Measurements from ENCODE around the gene APBA2.
"Not testable (repeated sequence)": the region's sequence is repeated elsewhere in the genome, so short reads cannot be mapped to it uniquely, and the experiment has no call there.

The APBA2 gene

DNA sequence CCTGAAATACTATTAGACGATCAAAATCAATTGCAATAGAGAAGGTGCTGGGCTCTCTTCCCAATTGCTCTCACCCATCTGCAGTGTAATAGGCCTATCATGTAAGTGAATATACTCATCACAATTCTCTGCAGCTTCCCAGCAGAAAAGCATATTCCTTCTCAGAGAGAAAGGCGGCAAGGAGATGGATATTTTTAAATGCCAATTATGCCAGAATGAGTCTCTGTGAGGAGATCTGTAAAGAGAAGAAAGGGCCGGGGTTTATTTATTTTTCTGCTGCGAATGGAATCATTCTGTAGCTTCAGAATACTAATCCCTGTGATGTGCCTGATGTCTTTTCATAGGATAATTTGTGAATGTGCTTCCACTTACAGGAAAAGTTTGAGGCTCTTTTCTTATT is 112.0 kb downstream of the APBA2 start:
- DNase-seq (ENCODE audit: low read depth, low spot score): no peak

DNA sequence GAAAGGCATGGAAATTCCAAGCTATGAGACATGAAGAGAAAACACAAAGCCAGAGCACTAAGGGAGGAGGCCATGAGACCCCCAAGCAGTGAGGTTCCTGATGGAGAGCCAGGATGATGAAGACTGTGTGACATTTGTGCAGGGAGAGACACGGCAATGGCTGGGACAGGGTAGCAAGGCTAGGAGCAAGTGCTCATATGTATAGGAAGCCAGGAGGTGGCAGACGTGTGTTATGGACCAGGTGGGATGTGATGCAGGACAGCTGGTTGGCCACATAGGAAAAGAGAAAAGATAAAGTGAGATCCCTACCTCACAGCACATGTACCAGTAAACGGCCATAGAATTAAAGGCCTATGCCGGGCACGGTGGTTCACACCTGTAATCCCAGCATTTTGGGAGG is 112.7 kb downstream of the APBA2 start:
- no peak for DNase-seq (ENCODE audit: low read depth, low spot score)

DNA sequence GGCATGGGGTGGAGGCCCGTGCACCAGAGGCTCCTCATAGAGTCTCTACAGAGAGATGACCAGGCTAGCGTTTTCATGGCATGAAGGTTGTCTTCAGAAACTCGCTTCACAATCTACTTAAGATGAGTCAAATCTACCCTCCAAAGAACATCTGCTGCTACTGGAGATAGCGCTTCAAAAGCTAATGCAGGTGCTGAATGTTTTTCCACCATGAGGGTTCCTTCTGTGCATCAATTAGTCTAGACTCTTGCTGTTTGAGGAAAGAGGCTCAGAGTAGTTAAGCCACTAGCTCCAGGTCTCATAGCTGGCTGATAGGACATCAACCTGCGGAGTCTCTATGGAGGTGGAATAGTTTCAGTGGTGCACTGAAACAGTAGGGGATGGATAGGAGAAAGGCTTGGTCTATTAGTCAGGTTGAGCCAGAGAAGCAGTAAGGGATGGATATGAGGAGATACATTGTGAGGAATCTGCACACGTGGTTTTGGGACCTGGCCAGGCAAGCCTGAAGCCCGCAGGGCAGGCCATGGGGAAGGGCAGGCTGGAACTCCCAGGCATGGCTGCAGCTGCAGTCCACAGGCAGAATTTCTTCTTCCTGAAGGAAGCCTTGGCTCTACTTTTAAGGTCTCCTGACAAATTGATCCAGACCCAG is 117.5 kb downstream of the APBA2 start:
- DNase-seq (ENCODE audit: low read depth, low spot score): no peak

DNA sequence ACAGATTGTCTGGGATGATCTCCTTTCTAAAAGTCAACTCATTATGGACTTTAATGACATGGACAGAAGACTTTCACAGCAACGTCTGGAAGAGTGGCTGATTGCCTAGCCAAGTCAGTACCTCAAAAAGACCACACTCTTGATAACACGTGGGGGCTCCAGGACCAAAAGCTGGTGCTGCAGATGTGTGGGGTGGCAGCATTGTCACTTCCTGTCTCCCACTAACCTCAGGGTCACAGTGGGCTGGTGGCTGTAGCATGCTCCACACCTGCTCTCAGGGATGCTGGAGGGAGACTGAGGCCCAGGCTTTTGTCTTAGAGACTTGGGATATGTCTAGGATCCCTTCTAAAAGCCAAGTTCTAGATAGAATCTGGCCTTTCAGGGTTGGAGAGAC is 118.1 kb downstream of the APBA2 start:
- no peak for DNase-seq (ENCODE audit: low read depth, low spot score)

DNA sequence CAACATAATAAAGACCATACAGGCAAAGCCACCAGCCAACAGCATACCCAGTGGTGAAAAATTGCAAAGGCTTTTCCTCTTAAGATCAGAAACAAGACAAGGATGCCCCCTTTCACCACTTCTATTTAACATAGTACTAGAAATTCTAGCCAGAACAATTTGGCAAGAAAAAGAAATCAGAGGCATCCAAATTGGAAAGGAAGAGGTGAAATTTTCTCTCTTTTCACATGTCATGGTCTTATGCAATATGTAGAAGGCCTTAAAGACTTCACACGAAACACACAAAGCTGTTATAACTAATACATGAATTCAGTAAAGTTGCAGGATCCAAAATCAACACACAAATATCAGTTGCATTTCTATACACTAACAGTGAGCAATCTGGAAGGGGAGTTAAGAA is 120.2 kb downstream of the APBA2 start:
- DNase-seq (ENCODE audit: low read depth, low spot score): no peak

DNA sequence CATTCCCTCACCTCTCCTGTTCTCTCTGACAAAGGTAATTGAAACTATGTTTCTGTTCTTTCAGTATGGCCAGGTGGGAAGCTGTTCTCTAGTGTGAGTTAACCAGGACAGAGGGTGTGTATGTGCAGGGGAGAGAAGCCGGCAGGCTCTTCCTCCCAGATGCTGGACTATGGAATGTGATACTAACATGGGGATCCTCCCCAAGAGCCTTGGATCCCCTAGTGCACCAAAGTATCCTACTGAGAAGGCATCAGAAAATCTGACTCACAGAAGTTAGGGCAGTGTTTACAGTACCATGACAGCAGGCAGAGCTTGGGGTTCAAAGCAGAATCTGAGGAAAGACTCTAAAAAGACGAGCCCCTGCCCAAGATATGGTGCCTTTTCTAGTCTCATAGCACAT is 123.1 kb downstream of the APBA2 start:
- no peak for DNase-seq (ENCODE audit: low read depth, low spot score)

DNA sequence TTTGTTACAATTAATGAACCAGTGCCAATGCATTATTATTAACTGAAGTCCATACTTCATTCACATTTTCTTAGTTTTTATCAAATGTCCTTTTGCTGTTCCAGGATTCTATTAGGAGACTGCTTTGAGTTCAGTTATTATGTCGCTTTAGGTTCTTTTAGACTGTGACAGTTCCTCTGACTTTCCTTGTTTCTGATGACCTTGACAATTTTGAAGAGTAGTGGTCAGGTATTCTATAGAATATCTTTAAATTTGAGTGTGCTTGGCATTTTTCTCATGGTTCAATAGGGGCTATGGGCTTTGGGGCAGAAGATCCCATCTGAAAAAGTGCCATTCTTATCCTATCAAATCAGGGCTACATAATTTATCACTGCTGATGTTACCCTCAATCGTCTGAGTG is 126.3 kb downstream of the APBA2 start:
- DNase-seq (ENCODE audit: low read depth, low spot score): no peak

DNA sequence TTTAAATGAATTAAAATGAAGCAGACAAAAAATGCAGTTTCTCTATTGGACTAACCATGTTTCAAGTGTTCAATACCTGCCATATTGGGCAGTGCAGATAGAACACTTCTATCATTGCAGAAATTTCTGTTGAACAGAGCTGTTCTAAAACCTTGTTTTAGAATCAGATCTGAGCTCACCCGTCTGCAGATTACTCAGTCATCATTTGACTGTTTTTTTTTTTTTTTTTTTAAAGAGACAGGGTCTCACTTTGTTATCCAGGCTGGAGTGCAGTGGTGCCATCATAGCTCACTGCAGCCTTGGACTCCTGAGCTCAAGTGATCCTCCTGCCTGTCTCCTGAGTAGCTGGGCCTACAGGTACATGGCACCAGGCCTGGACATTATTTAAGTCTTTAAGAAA is 128.7 kb downstream of the APBA2 start:
- no peak for DNase-seq (ENCODE audit: low read depth, low spot score)

DNA sequence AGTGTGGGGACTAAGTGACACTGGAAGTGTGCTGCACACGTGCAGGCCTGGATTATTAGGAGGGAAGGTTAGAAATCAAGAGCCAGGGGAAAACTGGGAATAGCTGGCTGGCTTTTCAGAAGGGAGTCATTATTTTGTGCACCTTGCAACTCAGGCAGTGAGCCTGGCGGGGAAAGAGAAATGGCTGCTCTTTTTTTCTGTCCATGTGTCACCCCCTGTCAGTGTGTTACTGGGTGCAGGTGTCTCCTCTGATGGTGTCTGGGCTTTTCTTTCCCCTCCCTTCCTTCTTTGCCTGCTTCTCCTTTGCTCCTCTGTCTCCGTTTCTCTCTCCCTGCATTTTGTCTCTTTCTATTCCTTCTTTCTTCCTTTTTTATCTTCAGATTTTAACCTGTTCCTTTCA is 130.7 kb downstream of the APBA2 start:
- no peak for DNase-seq (ENCODE audit: low read depth, low spot score)

DNA sequence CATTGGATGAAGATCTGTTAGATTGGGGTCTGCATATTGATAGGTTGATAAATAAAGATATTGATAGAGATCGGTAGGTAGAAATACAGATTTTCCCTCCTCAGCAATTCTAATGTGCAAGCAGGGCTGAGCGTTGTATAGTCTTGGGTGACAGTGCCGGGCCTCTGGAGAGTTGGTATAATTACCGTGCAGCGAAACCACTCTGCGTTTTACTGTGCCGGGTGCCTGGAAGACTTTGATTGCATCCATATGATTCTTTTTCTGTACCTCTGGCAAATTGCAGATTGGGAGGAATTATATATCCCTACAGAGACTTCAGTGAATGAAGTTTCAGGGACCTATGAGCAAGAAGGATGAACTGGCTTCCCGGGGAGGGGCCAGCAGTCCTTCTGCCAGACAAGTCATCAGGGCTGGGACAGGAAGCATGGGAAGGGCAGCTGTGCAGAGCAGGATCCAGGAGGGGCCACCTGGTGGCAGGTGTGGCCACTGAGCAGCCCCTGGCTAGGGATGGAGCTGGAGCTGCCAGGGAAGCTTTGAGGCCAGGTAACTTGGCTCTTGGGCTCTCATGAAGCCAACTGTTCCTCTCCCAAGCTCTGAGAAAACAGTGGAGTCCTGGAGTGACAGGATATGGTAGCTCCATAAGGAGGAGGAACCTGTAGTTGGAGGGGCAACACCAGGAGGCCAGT is 132.5 kb downstream of the APBA2 start:
- peak; percentile 48 for DNase-seq (ENCODE audit: low read depth, low spot score)

DNA sequence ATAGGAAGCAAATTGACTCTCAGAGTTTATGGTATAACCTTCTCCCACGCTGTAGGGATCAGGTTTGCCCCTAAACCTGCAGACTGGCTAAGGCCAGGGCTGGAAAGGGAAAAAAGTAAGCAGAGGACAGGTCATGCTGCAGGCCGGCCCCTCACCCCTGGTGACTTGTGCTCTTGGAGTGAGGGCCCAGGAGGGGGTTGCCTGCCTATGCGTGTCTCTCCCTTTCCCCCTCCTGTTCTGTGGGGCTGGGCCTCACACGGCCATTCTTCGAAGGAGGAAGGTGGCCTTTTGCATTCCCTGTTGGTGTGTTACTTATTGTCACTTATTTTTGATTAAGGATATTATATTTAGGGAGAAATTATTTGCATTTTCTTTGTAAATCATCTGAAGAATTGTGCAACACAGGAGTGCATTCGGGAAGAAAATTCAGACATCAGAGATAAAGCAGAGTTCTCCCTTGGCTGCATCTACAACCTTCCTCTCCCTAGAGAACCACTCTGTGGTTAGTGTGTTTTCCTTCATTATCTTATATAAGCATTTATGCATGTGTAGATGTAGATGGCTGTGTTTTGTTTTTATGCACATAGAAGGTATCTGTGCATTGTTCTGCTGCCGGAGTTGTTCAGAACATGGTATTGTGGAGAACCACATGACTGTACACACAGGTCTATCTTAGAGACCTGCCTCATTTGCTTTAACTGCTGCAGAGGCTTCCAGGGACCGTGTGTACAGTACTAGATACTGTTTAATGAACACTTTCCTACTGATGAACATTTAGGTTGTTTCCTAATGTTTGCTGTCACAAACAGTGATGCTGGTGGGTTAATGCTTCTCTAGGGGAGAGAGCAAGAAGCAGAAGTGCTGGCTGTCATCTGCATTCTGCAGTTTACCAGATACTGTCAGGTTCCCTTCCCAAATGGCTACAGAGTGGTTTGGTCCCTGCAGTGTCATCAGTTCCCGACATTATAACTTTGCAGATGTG is 133.5 kb downstream of the APBA2 start:
- DNase-seq (ENCODE audit: low read depth, low spot score): no peak

DNA sequence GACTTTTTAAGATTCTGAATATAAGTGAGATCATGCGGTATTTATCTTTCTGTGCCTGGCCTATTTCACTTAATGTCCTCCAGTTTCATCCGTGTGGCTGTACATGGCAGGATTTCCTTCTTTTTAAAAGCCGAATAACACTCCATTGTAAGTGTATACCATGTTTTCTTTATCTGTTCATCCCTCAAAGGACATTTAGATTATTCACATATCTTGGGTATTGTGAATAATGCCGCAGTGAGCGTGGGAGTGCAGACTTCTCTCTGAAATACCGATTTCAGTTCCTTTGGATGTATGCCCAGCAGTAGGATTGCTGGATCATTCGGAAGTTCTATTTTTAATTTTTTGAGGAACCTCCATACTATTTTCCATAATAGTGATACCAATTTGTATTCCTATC is 136.1 kb downstream of the APBA2 start:
- DNase-seq (ENCODE audit: low read depth, low spot score): no peak

DNA sequence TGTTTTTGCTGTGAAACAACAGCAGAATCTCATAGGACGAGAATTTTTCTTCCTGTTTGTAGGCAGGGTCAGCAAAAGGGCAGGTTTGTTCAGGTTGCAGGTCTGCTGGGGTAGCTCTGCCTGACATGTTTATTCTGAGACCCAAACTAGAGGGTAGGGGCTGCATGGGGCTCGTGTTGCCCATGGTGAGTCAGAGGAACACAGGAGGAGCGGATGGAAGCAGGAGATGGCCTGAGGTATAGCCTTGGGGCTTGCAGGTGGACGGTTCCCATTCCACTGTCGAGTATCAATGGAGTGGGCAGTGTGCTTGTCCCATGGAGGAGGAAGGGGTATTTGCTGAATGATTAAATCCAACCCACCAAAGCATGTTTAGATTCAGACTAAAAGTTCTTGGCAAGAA is 138.9 kb downstream of the APBA2 start:
- DNase-seq (ENCODE audit: low read depth, low spot score): no peak

DNA sequence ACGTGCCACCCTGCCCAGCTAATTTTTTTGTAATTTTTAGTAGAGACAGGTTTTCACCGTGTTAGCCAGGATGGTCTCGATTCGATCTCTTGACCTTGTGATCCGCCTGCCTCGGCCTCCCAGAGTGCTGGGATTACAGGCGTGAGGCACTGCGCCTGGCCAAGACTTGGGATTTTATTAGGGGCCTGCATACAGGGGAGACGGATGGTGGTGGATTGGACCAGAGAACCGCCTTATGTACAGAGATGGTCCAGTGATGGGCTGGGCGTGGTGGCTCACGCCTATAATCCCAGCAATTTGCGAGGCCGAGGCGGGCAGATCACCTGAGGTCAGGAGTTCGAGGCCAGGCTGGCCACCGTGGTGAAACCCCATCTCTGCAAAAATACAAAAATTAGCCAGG is 139.6 kb downstream of the APBA2 start:
- not testable (repeated sequence) for DNase-seq (ENCODE audit: low read depth, low spot score)

DNA sequence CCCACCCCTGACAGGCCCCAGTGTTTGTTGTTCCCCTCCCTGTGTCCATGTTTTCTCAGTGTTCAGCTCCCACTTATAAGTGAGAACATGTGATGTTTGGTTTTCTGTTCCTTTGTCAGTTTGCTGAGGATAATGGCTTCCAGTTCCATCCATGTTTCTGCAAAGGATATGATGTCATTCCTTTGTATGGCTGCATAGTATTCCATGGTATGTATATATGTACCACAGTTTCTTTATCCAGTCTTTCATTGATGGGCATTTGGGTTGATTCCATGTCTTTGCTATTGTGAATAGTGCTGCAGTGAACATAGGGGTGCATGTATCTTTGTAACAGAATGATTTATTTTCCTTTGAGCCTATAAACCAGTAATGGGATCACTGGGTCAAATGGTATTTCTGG is 142.4 kb downstream of the APBA2 start:
- not testable (repeated sequence) for DNase-seq (ENCODE audit: low read depth, low spot score)

DNA sequence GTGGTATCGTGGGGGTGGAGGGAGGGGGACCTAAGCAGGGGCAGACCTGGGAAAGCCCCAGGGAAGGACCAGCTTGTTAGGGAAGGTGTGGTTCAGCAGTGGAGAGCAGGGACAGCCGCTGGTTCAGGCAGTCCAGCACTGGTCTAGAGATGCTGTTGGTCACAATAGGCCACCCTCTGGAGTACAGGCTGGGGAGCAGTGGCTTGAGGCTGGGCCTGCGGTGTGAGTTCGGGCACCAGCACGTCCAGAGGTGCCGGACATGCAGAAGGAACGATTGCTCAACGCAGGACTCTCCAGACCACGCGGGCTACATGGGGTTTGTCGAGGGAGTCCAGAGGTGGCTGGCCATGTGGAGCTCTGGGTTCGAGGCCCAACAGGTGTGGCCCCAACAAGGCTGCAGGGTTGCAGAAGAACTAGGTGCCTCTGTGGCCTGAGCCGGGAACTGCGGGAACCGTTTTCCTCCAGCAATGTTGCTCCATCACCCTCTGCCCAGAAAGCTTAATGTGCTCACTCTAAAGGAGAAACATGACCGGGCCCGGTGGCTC is 143.9 kb downstream of the APBA2 start:
- DNase-seq (ENCODE audit: low read depth, low spot score): no peak

DNA sequence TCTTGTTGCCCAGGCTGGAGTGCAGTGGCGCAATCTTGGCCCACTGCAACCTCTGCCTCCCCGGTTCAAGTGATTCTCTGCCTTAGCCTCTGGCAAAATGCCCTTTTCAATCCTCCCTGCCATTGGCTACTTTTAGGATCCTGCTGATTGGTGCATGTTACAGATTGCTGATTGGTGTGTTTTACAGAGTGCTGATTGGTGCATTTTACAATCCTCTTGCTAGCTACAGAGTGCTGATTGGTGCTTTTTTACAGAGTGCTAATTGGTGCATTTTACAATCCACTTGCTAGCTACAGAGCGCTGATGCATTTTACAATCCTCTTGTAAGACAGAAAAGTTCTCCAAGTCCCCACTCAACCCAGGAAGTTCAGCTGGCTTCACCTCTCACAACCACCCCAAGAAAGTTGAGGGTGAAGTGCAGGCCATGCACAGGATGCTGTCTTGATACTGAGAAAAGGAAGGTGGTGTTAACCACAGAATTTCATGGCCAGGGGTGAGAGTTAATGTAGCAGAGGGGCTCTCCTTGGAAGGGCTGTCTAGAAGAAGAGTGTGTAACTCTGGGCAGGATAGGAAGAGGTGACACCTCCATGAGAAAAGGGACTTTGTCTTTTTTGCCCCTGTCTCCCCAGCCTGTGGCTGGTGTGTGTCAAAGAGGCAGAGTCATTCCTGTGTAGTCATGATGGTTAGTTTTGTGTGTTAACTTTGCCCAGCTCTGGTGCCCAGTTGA is 145.9 kb downstream of the APBA2 start:
- no peak for DNase-seq (ENCODE audit: low read depth, low spot score)

DNA sequence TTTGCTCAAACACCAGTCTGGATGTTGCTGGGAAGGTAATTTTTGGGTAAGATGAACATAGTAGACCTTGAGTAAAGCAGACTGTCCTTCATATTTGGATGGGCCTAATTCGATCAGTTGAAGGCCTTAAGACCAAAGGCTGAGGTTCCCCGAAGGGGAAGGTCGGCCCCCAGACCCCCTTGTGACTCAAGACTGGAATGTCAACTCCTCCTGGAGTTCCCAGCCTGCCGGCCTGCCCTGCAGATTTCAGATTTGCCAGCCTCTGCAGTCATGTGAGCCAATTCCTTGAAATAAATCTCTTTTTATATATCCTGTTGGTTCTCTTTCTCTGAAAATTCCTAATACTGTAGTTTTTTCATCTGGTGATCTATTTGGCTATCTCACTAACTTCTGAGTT is 146.5 kb downstream of the APBA2 start:
- no peak for DNase-seq (ENCODE audit: low read depth, low spot score)

DNA sequence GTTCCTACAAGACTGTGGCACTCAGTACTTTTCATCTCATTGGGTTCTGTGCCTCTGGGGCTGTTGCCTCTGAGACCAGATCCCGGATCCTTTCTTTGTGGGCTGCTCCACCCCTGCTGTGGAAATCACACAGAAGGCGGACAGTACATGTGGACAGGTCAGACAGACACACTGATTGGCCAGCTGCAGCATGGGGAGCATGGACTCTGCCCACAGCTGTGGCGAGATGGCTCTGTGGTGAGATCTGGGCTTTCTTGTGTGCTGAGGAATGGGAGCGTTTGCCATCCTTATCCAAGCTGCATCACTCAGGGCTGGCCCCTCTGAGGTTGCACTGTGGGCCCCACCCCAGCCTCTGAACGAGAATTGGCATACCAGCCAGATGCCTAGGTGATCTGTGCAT is 147.0 kb downstream of the APBA2 start:
- no peak for DNase-seq (ENCODE audit: low read depth, low spot score)

DNA sequence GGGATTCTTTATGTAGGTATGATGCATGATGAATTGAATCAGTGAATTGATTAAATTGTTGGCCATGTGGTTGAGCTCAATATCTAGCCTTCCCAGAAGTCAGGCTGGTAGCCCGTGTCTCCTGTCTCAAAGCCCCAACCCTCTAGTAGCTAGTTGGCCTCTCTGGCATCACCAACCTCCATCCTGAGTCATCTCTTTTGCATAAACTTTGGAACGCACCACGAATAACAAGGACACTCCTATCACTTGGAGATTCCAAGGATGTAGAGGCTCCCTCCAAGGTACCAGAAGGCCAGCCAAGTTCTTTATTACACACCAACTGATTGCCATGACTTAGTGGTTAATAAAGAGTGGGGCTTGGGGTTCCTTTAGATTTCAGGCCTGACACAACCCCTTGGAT is 148.4 kb downstream of the APBA2 start:
- DNase-seq (ENCODE audit: low read depth, low spot score): no peak

DNA sequence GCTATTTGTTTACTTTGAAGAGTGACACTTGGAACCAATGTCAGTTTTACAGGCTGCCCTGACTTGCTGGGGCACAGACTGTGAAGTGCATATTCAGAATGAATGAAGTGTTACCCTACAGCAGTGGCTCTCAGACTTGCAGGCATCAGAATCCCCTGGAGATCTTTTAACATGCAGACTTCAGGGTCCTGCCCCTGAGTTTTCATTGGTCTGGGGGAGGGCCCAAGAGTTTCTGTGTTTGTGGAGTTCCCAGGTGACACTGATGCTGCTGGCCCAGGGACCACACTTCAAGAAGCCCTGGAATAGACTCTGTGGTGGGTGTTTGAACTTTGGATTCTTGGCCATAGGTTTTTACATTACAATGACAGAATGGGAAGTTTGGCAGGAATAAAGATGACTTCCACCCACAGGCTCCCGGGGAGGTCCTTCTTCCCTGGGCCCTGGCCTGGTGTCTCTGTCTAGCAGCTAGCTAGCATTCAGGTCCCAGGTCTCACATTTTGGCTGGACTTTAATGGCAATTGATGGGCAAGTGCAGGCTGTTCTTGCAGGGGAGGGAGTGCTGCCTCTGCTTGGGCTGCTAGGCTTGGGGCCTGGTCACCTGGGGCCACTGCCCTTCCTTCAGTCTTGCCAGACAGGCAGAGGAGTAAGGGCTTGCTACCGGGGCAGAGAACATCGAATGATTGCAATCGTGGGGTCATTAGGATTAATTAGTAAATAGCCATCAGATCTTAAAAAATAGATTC is 149.0 kb downstream of the APBA2 start:
- DNase-seq (ENCODE audit: low read depth, low spot score): no peak

Measured in iPS DF 19.7 (cell line).